H1 (cell line): Measurements from ENCODE around the gene MELTF. TPM values are rescaled to one million over a fixed set of nuclear protein-coding genes. Genes with fewer than 3 reads are reported as not detected.

Source experiments
- CHD7 ChIP-seq: fragments of 300-600 bp; sonication (generic); IDR thresholded peaks from 2 replicates; pipeline ENCODE4 v1.7.1; 2012; ENCODE audit warnings: low read length, moderate library complexity, mild to moderate bottlenecking, inconsistent platforms; ENCODE audit not compliant: insufficient replicate concordance
- polyA plus RNA-seq, 7 experiments: library from polyadenylated mRNA; depleted of rRNA in 3 of 7; stranded (reverse) in 5 of 7; unstranded in 2 of 7; fragments of >200 nt in 5 of 7; fragments of 200-250 nt in 2 of 7; gene quantifications; 1 replicate in 5 of 7; 2 replicates in 1 of 7; 4 replicates in 1 of 7; pipeline versions ENCODE4 v1.2.1 to v1.2.3, GENCODE V29; 2011 to 2013; ENCODE audit warnings: missing spikeins in 2 of 7, mixed read lengths in 2 of 7
- total RNA-seq: library from RNA; stranded (reverse); fragmentation: NEBNext Ultra II Directional; extraction: Animal tissue kit (Norgen Biotek cat#: 25700); gene quantifications from 2 replicates; pipeline ENCODE4 v1.2.1, GENCODE V29; 2021

Gene MELTF
- total and polyA plus RNA-seq, 2 of the 8 experiments (the other 6 are each of a cell fraction or from before 2014, with no cell fraction given) = 1.7 to 3.5 TPM

- TF ChIP-seq CHD7 = no peak
These were observed 39.8 kb downstream of the MELTF start (continued) for GRCh38 chr3:196989721-196990262.
